GM12872 (cell line): ENCODE measurements around the gene NSD1.

ENCODE experiments used
- TF ChIP-seq, protein P1 (sequence below): IDR thresholded peaks from 3 replicates; pipeline ENCODE4 v1.5.1; 2011; ENCODE audit warnings: low read depth, mild to moderate bottlenecking, low read length, moderate library complexity; ENCODE audit not compliant: insufficient read depth

The NSD1 gene

GRCh38 chr5:177094224-177095087 lies 39.1 kb upstream of the NSD1 start:
- TF ChIP-seq, protein P1, sequence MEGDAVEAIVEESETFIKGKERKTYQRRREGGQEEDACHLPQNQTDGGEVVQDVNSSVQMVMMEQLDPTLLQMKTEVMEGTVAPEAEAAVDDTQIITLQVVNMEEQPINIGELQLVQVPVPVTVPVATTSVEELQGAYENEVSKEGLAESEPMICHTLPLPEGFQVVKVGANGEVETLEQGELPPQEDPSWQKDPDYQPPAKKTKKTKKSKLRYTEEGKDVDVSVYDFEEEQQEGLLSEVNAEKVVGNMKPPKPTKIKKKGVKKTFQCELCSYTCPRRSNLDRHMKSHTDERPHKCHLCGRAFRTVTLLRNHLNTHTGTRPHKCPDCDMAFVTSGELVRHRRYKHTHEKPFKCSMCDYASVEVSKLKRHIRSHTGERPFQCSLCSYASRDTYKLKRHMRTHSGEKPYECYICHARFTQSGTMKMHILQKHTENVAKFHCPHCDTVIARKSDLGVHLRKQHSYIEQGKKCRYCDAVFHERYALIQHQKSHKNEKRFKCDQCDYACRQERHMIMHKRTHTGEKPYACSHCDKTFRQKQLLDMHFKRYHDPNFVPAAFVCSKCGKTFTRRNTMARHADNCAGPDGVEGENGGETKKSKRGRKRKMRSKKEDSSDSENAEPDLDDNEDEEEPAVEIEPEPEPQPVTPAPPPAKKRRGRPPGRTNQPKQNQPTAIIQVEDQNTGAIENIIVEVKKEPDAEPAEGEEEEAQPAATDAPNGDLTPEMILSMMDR, result no peak

- TF ChIP-seq, protein P1, result no peak
These were observed 38.4 kb upstream of the NSD1 start for GRCh38 chr5:177095088-177095669.

GRCh38 chr5:177096162-177097015 lies 37.2 kb upstream of the NSD1 start:
- TF ChIP-seq, protein P1, result no peak

DNA sequence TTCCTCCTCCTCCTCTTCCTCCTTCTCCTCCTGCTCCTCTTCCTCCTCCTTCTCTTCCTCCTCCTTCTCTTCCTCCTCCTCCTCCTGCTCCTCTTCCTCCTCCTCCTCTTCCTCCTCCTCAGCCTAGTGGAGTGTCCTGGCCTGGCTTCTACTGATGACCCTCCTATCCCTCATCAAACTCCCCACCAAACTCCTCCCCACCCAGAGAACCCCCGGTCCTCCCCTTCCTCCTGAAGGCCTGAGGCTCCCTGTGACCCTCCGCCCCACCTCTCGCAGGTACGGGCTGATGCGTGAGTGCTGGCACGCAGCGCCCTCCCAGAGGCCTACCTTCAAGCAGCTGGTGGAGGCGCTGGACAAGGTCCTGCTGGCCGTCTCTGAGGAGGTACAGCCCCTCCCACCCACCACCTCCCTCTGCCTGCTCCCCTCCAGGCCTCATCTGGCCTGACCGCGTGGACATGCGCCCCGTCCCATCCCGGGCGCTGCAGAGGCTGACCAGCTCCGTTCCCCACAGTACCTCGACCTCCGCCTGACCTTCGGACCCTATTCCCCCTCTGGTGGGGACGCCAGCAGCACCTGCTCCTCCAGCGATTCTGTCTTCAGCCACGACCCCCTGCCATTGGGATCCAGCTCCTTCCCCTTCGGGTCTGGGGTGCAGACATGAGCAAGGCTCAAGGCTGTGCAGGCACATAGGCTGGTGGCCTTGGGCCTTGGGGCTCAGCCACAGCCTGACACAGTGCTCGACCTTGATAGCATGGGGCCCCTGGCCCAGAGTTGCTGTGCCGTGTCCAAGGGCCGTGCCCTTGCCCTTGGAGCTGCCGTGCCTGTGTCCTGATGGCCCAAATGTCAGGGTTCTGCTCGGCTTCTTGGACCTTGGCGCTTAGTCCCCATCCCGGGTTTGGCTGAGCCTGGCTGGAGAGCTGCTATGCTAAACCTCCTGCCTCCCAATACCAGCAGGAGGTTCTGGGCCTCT lies 36.3 kb upstream of the NSD1 start:
- TF ChIP-seq, protein P1, result no peak

GRCh38 chr5:177098120-177098469 lies 35.5 kb upstream of the NSD1 start:
- TF ChIP-seq, protein P1, result no peak

GRCh38 chr5:177098470-177099141 lies 35.0 kb upstream of the NSD1 start:
- TF ChIP-seq, protein P1, result no peak
